Activated CD8-positive, alpha-beta T cell treated with anti-CD3 and anti-CD28 coated beads for 36 hours (primary cell): ENCODE data around the gene STN1. TPM values are rescaled to one million over a fixed set of nuclear protein-coding genes. Genes with fewer than 3 reads are reported as not detected.

Experiments used
- ATAC-seq: fragments of 200-7000 bp; cut with Tn5 transposase; one replicate; pipeline ENCODE4 v1.10.0; 2021; ENCODE audit warnings: mild to moderate bottlenecking, moderate library complexity
- CTCF ChIA-PET: fragments of 350-600 bp; sonication (Branson Sonifier 250); formaldehyde crosslinking; loops from one replicate; lab custom pipeline; 2021; ENCODE audit warnings: antibody characterized with exemption; lab: Charles Lee
- POLR2A ChIA-PET: fragments of 350-600 bp; sonication (Branson Sonifier 250); formaldehyde crosslinking; loops from one replicate; lab custom pipeline; 2021; ENCODE audit warnings: antibody characterized with exemption; lab: Charles Lee
- DNase-seq: peaks from one replicate; pipeline ENCODE4 v3.0.0-alpha.2; 2020
- H3K27ac Mint-ChIP-seq: one replicate; pipeline ENCODE4 v1.8.0; 2021; ENCODE audit warnings: mild to moderate bottlenecking, mixed read lengths
- H3K27me3 Mint-ChIP-seq: one replicate; pipeline ENCODE4 v1.8.0; 2021; ENCODE audit warnings: mixed read lengths
- H3K36me3 Mint-ChIP-seq: one replicate; pipeline ENCODE4 v1.8.0; 2021; ENCODE audit warnings: low read depth, mixed read lengths
- H3K4me1 Mint-ChIP-seq: one replicate; pipeline ENCODE4 v1.8.0; 2021; ENCODE audit warnings: low read depth, mixed read lengths
- H3K4me3 Mint-ChIP-seq: one replicate; pipeline ENCODE4 v1.8.0; 2021; ENCODE audit warnings: mild to moderate bottlenecking, moderate library complexity, mixed read lengths
- H3K9me3 Mint-ChIP-seq: one replicate; pipeline ENCODE4 v1.8.0; 2021; ENCODE audit warnings: mixed read lengths
- intact Hi-C: fragments of 100-400 bp; cut with micrococcal nuclease; formaldehyde crosslinking; loops from one replicate; pipeline ENCODE4 v1.10.0; 2022
- total RNA-seq, 2 experiments: library from RNA; stranded (reverse); gene quantifications; one replicate each; pipeline ENCODE4 v1.2.3, GENCODE V29; 2021
- TF ChIP-seq, protein P1 (sequence below): fragments of 200-600 bp; IDR thresholded peaks from one replicate; pipeline ENCODE4 v1.8.0; 2022; ENCODE audit warnings: antibody characterized with exemption, mild to moderate bottlenecking

The STN1 gene
- total RNA-seq, 2 experiments from 2014 or later = 32.1 to 32.4 TPM

DNA sequence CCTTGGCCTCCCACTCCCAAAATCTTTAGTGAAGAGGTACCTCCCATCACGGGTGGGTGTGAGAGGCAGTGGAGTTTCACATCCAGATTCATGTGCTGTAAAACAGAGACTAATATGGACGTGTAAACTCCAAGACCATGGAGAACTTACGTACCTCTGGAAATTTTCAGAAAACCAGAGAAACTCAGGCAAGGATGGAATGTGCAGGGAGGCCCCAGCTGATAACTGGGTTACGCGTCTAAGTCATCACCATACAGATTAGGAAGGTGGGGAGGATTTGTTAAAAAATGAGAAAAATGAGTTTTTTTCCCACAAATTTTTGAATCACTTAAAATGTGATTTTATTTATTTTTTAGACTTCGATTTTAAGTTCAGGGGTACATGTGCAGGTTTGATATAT lies 16.3 kb upstream of the STN1 start:
- TF ChIP-seq, protein P1, sequence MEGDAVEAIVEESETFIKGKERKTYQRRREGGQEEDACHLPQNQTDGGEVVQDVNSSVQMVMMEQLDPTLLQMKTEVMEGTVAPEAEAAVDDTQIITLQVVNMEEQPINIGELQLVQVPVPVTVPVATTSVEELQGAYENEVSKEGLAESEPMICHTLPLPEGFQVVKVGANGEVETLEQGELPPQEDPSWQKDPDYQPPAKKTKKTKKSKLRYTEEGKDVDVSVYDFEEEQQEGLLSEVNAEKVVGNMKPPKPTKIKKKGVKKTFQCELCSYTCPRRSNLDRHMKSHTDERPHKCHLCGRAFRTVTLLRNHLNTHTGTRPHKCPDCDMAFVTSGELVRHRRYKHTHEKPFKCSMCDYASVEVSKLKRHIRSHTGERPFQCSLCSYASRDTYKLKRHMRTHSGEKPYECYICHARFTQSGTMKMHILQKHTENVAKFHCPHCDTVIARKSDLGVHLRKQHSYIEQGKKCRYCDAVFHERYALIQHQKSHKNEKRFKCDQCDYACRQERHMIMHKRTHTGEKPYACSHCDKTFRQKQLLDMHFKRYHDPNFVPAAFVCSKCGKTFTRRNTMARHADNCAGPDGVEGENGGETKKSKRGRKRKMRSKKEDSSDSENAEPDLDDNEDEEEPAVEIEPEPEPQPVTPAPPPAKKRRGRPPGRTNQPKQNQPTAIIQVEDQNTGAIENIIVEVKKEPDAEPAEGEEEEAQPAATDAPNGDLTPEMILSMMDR = no peak
- intact Hi-C loops = no loop called here
- Mint-ChIP-seq H3K4me3 (no peak overlapping the region), H3K27me3 (no peaks in the 10 kb centered on the region), H3K27ac (no peak overlapping the region), H3K36me3 (no peaks in the 10 kb centered on the region), H3K9me3 (no peaks in the 10 kb centered on the region), H3K4me1 (no peaks in the 10 kb centered on the region)
- CTCF ChIA-PET = no interaction called here
- POLR2A ChIA-PET = no interaction called here
- ATAC-seq (no peak), DNase-seq (no peak)

- ChIA-PET POLR2A (no interaction called here), CTCF (no interaction called here)
- Mint-ChIP-seq H3K9me3 (no peaks in the 10 kb centered on the region), H3K4me3 (no peak overlapping the region), H3K27ac (no peak overlapping the region), H3K27me3 (no peaks in the 10 kb centered on the region), H3K36me3 (no peaks in the 10 kb centered on the region), H3K4me1 (no peaks in the 10 kb centered on the region)
- ATAC-seq (no peak), DNase-seq (no peak)
- intact Hi-C loops = no loop called here
- TF ChIP-seq, protein P1 = no peak
Measured at GRCh38 chr10:103933557-103934121, 15.7 kb upstream of the STN1 start.

GRCh38 chr10:103932971-103933370 lies 15.0 kb upstream of the STN1 start:
- no peak overlapping the region for H3K27ac Mint-ChIP-seq
- no peak overlapping the region for H3K4me3 Mint-ChIP-seq
- TF ChIP-seq, protein P1 = no peak
- ChIA-PET CTCF (no interaction called here), POLR2A (no interaction called here)
- no peaks in the 10 kb centered on the region for H3K9me3 Mint-ChIP-seq
- H3K36me3 Mint-ChIP-seq = no peaks in the 10 kb centered on the region
- DNase-seq = no peak
- no peaks in the 10 kb centered on the region for H3K4me1 Mint-ChIP-seq
- no peaks in the 10 kb centered on the region for H3K27me3 Mint-ChIP-seq
- ATAC-seq = no peak
- intact Hi-C loops = no loop called here

DNA sequence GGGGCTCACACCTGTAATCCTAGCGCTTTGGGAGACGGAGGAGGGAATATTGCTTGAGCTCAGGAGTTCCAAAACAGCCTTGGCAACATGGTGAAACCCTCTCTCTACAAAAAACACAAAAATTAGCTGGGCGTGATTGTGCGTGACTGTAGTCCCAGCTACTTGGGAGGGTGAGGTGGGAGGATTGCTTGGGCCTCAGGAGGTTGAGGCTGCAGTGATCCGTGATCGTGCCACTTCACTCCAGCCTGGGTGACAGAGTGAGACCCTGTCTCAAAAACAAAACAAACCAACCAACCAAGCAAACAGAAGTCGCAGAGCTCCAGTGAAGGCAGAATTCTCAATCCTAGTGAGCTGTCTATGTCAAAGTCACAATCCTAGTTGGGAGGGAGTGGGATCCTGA lies 14.3 kb upstream of the STN1 start:
- Mint-ChIP-seq H3K9me3 (no peaks in the 10 kb centered on the region), H3K27me3 (no peaks in the 10 kb centered on the region), H3K27ac (no peak overlapping the region), H3K4me3 (no peak overlapping the region), H3K4me1 (no peaks in the 10 kb centered on the region), H3K36me3 (no peaks in the 10 kb centered on the region)
- ATAC-seq = no peak
- CTCF ChIA-PET = no interaction called here
- POLR2A ChIA-PET = no interaction called here
- DNase-seq = no peak
- TF ChIP-seq, protein P1 = no peak
- intact Hi-C loops = no loop called here

GRCh38 chr10:103931603-103932002 lies 13.6 kb upstream of the STN1 start:
- TF ChIP-seq, protein P1 = no peak
- H3K36me3 Mint-ChIP-seq = no peaks in the 10 kb centered on the region
- CTCF ChIA-PET = no interaction called here

More at GRCh38 chr10:103931603-103932002, 13.6 kb upstream of the STN1 start:
- intact Hi-C loops = no loop called here
- POLR2A ChIA-PET = interaction anchor here (0.5 kb wide), 1 partner anchor 36 kb away, joined by 3 read pairs; no protein-coding TSS in a partner anchor
- Mint-ChIP-seq H3K9me3 (no peaks in the 10 kb centered on the region), H3K4me1 (no peaks in the 10 kb centered on the region), H3K27me3 (no peaks in the 10 kb centered on the region), H3K4me3 (no peak overlapping the region), H3K27ac (no peak overlapping the region)
- ATAC-seq (no peak), DNase-seq (no peak)
